GM12872 (cell line): ENCODE measurements around the gene ALG12.

Experiments
- TF ChIP-seq, protein P1 (sequence below): IDR thresholded peaks from 3 replicates; pipeline ENCODE4 v1.5.1; 2011; ENCODE audit warnings: low read depth, mild to moderate bottlenecking, low read length, moderate library complexity; ENCODE audit not compliant: insufficient read depth

The ALG12 gene

DNA sequence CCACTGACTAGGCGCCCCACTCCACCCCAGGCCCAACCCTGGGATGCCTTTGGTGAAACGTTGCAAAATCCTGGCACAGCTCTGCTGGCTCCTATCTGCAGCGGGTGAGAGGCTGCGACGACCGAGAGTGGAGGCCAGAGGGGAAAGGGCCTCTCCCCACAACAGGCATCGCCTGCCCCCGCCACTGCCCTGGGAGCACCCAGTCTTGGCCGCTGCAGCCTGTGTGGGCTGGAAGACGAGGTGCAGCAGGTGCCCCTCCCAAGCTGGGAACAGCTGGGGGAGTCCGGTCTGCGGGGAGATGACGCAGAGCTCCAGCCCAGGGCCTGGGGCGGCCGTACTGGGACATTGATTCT is 38.2 kb upstream of the ALG12 start:
- TF ChIP-seq, protein P1, sequence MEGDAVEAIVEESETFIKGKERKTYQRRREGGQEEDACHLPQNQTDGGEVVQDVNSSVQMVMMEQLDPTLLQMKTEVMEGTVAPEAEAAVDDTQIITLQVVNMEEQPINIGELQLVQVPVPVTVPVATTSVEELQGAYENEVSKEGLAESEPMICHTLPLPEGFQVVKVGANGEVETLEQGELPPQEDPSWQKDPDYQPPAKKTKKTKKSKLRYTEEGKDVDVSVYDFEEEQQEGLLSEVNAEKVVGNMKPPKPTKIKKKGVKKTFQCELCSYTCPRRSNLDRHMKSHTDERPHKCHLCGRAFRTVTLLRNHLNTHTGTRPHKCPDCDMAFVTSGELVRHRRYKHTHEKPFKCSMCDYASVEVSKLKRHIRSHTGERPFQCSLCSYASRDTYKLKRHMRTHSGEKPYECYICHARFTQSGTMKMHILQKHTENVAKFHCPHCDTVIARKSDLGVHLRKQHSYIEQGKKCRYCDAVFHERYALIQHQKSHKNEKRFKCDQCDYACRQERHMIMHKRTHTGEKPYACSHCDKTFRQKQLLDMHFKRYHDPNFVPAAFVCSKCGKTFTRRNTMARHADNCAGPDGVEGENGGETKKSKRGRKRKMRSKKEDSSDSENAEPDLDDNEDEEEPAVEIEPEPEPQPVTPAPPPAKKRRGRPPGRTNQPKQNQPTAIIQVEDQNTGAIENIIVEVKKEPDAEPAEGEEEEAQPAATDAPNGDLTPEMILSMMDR = no peak

DNA sequence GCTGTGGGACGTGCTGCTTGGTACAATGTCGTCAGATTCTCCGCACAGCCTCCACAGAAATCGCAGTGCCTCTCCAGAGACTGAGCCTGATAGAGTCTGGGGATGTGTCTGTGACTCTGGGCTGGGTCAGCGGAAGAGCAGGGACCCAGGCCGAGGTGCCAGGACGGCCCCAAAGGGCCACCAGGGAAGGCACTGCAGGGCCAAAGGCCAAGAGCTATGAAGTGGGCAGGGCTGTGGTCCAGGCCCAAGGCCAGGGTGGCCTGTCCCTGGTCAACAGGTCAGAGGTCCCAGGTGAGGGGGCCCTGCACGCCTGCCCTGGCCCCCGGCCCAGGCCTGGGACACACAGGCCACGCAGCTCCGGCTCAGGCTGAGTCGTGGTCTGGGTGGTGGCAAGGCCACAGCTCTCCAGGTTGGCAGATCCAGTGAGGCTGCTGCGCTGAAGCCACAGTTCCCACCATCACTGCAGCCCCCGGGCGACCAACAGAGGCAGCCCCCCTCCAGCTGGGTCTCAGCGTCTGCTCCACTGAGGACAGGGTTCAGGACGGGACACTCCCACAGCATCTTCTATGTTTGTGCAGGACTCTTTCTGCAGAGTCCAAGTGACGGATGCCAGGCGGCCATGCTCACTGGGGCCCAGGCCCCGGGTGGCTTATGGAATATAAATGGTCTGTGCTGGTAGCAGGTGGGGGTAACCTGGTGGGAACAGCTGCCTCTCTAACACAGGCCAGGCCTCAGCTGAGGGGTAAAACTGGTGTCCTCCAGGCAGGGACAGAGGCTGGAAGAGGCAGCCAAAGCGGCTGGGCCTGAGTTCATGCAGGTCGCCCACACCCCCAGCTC is 37.6 kb upstream of the ALG12 start:
- TF ChIP-seq, protein P1 = no peak

DNA sequence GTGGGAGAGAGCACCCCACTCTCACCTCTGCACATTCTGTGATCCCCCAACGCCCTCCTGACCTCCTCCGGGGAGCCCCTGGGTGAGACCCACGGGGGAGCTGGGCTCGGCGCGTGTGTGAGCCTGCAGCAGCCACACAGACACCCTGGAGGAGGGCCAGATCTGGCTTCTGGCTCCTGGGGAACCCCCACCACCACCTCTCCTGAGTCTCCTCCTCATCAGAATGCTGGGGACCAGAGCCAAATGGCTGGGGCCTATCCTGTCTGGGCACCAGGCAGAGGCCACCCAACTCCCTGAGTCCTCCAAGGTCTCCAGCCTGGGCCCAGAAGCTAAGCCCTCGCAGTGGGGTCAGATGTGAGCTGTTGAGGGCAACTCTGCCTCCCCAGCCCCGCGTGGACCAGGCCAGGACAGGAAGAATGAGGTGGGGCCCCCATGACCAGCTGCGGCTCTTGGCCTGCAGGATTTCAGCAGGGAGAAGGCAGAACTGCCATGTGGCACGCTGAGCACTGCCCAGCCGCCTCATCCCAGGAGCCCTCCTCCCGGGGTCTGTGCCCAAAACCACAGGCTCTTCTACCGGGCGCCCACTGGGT is 36.8 kb upstream of the ALG12 start:
- TF ChIP-seq, protein P1 = no peak

DNA sequence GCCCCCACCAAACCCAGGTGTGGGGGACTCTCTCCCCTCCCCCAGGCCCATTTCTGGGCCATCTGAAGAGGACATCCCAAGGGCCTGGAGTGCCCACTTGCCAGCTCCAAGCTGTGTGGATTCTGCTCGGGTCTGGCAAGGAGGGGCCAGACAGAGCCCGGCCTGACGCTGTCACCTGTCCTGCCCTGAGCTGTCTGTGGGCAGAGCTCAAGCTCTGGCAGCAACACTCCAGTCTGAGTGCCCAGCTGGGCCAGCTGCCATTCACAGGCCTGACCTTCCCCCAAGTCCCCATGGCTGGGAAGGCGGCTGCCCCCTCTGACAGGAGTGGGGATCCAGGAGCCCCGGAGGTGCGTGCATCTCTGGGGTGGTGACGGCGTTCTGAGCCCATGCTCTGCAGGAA is 36.1 kb upstream of the ALG12 start:
- TF ChIP-seq, protein P1 = no peak

DNA sequence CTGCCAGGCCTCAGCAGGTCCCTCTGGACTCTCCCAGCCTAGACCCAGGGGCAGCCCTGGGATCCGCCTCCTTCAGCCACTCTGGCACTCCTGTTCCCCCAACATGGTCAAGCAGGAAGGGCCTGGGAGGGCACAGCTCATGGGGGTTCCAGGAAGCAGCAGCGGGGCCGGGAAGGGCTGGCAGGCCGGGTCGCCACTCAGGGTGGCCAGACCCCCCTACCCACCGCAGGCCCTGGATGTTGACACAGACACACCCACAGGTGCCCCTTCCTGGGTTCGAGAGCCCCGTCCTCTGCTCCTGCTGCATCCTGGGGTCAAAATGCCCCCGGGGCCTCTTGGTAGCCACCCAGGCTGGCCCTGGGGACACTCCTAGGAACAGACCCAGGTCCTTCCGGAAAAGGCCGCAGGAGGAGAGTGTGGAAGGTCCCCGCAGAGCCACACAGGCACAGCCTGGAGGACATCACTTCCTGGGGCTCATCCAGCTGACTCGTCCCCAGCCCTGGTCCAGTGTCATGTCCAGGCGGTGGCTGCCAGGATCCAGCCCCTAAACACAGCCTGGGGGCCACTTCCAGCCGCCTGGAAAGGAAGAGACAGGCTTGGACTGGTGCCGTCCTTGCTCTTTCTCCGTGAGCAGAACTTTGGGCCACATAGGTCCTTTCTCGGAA is 35.6 kb upstream of the ALG12 start:
- TF ChIP-seq, protein P1 = no peak

DNA sequence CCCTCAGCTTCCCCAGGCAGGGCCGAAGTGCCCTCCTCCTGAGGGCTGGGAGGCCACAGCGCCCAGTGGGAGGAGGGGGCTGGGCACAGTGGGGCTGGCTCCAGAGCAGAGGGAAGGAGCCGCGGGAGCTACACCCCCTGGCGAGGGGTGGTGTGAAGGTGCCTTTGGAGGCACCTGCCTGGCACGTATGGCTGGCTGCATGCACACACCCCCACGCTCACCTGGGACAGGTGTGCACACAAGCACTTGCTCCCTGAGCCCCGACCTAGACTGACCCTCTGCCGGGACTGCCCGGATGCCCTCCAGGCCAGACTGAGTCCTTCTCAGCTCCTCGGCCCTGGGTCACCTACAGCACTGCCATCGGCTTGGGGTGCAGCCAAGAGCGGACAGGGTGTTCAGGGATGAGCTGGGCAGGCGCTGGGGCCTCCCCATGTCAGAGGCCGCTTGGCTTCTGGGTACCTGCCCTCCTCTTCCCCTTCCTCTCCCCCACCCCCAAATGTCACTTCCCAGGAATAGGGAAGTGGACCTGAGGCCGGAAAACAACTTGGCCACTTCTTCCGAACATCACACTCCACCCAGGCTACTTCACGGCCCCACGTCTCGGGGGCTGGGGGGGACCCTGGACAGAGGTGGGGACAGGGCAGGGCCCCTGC is 34.9 kb upstream of the ALG12 start:
- TF ChIP-seq, protein P1 = no peak
